Ascending aorta (tissue), 2 donors: ENCODE results near the gene MFSD6. TPM values are rescaled to one million over a fixed set of nuclear protein-coding genes. Genes with fewer than 3 reads are reported as not detected.
"Not testable (repeated sequence)": the region's sequence is repeated elsewhere in the genome, so short reads cannot be mapped to it uniquely, and the experiment has no call there.

Experiments
- DNase-seq, 2 donors: peaks; one replicate each; pipeline ENCODE4 v3.0.0-alpha.2; 2019; ENCODE audit warnings: low spot score in 2 of 2
- H3K27ac ChIP-seq, 2 donors: fragments of 200-600 bp; sonication (generic); one replicate each; pipeline ENCODE4 v1.5.1; 2016 to 2017; ENCODE audit warnings: mild to moderate bottlenecking in 1 of 2
- H3K27me3 ChIP-seq: fragments of 200-600 bp; sonication (generic); one replicate; pipeline ENCODE4 v1.5.1; 2017
- H3K36me3 ChIP-seq, 2 donors: fragments of 200-600 bp; sonication (generic); one replicate each; pipeline ENCODE4 v1.5.1; 2016
- H3K4me1 ChIP-seq, 2 donors: fragments of 200-600 bp; sonication (generic); one replicate each; pipeline ENCODE4 v1.5.1; 2016 to 2017; ENCODE audit warnings: mild to moderate bottlenecking in 1 of 2
- H3K4me3 ChIP-seq, 2 donors: fragments of 200-600 bp; sonication (generic); one replicate each; pipeline ENCODE4 v1.5.1; 2016 to 2017; ENCODE audit warnings: mild to moderate bottlenecking in 1 of 2
- H3K9me3 ChIP-seq, 2 donors: fragments of 200-600 bp; sonication (generic); one replicate each; pipeline ENCODE4 v1.5.1; 2016
- CTCF ChIP-seq, 3 experiments: fragments of 200-600 bp in 2 of 3; fragments of 450-650 bp in 1 of 3; sonication (generic) in 2 of 3; IDR thresholded peaks; one replicate each; pipeline ENCODE4 v1.5.1; 2016 to 2019; ENCODE audit warnings: antibody characterized with exemption in 3 of 3, mild to moderate bottlenecking in 1 of 3, moderate library complexity in 1 of 3
- intact Hi-C: fragments of 100-400 bp; cut with DNase I; formaldehyde crosslinking; loops from one replicate; pipeline ENCODE4 v1.15.1; 2023
- total RNA-seq: library from RNA; depleted of rRNA; stranded (reverse); fragments of >200 nt; gene quantifications from one replicate; pipeline ENCODE4 v1.1.0, GENCODE V29; 2016

Gene MFSD6
- total RNA-seq, 1 donor from 2014 or later = 53.2 TPM

GRCh38 chr2:190467575-190468083 is 59.5 kb downstream of the MFSD6 start:
- Histone ChIP-seq H3K4me3 (peak overlapping the region in 1 of 2 donors; percentile 26), H3K36me3 (no peaks in the 10 kb centered on the region), H3K9me3 (no peaks in the 10 kb centered on the region), H3K4me1 (peaks cover 0 to 16% of the 10 kb centered on the region in 2 donors), H3K27ac (peak overlapping the region; percentile 3 to 37), H3K27me3 (no peaks in the 10 kb centered on the region)
- intact Hi-C loops = no loop called here
- no peak for TF ChIP-seq CTCF (IDR thresholded peaks at IDR 0.05)
- DNase-seq = no peak

GRCh38 chr2:190468354-190468753 is 60.2 kb downstream of the MFSD6 start:
- Histone ChIP-seq H3K4me1 (peaks cover 0 to 16% of the 10 kb centered on the region in 2 donors), H3K27ac (peak overlapping the region; percentile 37 to 52)
- H3K4me3 ChIP-seq, H3K27me3 ChIP-seq, intact Hi-C loops, H3K9me3 ChIP-seq, DNase-seq, H3K36me3 ChIP-seq: not testable (repeated sequence)

- TF ChIP-seq CTCF (IDR thresholded peaks at IDR 0.05) = no peak
- Histone ChIP-seq H3K4me3 (no peak overlapping the region), H3K27me3 (no peaks in the 10 kb centered on the region), H3K4me1 (peaks cover 0 to 16% of the 10 kb centered on the region in 2 donors), H3K36me3 (no peaks in the 10 kb centered on the region), H3K9me3 (no peaks in the 10 kb centered on the region), H3K27ac (peak overlapping the region; percentile 37 to 52)
- intact Hi-C loops = no loop called here
- DNase-seq = peak in 1 of 2 donors; percentile 76
These were observed 60.8 kb downstream of the MFSD6 start for GRCh38 chr2:190468814-190469569.

DNA sequence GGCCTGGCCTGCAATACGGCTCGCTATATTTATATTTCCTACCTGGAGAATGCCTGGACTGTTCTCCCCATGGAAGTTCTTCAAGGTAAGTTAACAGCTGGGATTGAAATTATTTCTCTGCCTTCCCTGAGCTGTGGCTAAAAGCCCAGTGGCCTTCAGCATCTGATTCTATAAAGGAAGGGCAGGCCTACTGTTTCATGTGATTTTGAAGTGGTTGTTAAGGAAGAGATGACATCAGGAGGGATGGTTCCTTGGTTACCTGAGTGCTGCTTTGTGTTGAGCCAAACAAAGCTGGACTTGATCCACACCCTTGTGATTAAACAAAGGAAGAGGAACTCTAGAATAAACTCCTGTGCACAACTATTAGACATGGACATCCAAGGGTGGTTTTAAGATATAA is 61.6 kb downstream of the MFSD6 start:
- H3K27me3 ChIP-seq = no peaks in the 10 kb centered on the region
- peaks cover 0 to 16% of the 10 kb centered on the region in 2 donors for H3K4me1 ChIP-seq
- no peaks in the 10 kb centered on the region for H3K9me3 ChIP-seq
- H3K27ac ChIP-seq = peak overlapping the region; percentile 37 to 52
- TF ChIP-seq CTCF (IDR thresholded peaks at IDR 0.05) = no peak
- H3K36me3 ChIP-seq = no peaks in the 10 kb centered on the region
- H3K4me3 ChIP-seq = no peak overlapping the region
- intact Hi-C loops = no loop called here
- no peak for DNase-seq

- intact Hi-C loops = no loop called here
- Histone ChIP-seq H3K4me3 (no peak overlapping the region), H3K9me3 (no peaks in the 10 kb centered on the region), H3K27me3 (no peaks in the 10 kb centered on the region), H3K4me1 (peaks cover 0 to 16% of the 10 kb centered on the region in 2 donors), H3K27ac (peak overlapping the region in 1 of 2 donors; percentile 16), H3K36me3 (no peaks in the 10 kb centered on the region)
- no peak for DNase-seq
- TF ChIP-seq CTCF (IDR thresholded peaks at IDR 0.05) = no peak
These were observed 62.2 kb downstream of the MFSD6 start for GRCh38 chr2:190470256-190470826.
